ENCODE measurements around the gene ABHD14A. TPM values are rescaled to one million over a fixed set of nuclear protein-coding genes. Genes with fewer than 3 reads are reported as not detected.
"Not testable (repeated sequence)": the region's sequence is repeated elsewhere in the genome, so short reads cannot be mapped to it uniquely, and the experiment has no call there.

Gene ABHD14A
- total RNA-seq, 1 experiment from 2014 or later, result 3.7 TPM

DNA sequence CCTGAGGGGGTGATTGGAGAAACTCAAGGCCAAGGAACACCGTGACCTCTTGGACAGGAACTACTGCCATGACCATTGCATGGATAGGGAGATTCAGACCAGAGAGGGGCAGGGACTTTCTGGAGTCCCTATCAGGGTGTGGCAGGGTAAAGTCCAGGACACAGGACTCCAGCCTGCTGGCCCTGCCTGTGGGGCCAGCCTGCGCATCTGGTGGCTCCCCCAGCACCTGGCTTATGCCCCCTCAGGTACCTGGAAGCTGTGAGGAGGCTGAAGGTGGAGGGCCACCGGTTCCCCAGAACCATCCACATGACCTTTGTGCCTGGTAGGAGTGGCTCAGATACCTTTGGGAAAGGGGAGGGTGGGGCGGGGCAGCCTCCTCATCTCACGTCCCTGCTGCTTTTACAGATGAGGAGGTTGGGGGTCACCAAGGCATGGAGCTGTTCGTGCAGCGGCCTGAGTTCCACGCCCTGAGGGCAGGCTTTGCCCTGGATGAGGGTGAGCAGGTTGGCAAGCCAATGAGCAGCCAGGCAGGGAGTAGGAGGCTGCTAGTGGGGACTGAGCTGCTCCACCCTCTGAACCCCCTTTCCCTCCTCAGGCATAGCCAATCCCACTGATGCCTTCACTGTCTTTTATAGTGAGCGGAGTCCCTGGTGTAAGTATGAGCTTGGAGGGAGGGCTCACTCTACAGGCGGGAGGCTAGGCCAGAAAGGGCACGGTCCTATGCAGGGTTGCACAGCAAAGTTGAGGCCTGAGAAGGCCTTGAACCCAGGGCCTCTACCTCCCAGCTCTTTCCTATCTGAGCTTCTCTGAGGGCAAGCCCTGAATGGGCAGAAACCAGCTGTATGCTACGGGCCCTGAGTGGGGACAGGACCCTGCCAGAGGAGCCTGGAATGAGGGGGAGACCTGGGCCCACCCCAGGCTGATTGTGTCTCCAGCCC is 11.4 kb downstream of the ABHD14A start:
- TF ChIP-seq, protein P1, sequence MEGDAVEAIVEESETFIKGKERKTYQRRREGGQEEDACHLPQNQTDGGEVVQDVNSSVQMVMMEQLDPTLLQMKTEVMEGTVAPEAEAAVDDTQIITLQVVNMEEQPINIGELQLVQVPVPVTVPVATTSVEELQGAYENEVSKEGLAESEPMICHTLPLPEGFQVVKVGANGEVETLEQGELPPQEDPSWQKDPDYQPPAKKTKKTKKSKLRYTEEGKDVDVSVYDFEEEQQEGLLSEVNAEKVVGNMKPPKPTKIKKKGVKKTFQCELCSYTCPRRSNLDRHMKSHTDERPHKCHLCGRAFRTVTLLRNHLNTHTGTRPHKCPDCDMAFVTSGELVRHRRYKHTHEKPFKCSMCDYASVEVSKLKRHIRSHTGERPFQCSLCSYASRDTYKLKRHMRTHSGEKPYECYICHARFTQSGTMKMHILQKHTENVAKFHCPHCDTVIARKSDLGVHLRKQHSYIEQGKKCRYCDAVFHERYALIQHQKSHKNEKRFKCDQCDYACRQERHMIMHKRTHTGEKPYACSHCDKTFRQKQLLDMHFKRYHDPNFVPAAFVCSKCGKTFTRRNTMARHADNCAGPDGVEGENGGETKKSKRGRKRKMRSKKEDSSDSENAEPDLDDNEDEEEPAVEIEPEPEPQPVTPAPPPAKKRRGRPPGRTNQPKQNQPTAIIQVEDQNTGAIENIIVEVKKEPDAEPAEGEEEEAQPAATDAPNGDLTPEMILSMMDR (conservative IDR thresholded peaks at IDR 0.05; ENCODE audit: low read depth, low read length), result no peak
- no peak for TF ChIP-seq EZH2 (IDR thresholded peaks at IDR 0.05; ENCODE audit: borderline replicate concordance, low read depth, low read length, poor library complexity, severe bottlenecking)
- peaks cover 6% of the 10 kb centered on the region for H3K4me1 ChIP-seq (ENCODE audit: insufficient read depth, low read length, poor library complexity, severe bottlenecking)
- H3K9me3 ChIP-seq (ENCODE audit: low read depth, low read length, poor library complexity, severe bottlenecking), result no peaks in the 10 kb centered on the region
- no TSS peak for BruUV-seq (replicated peaks)
- H3K4me3 ChIP-seq (ENCODE audit: low read depth, low read length, poor library complexity, severe bottlenecking), result no peak overlapping the region
- ChIA-PET CTCF (no interaction called here), POLR2A (ENCODE audit: low non-redundant PET) (no interaction called here)
- no peaks in the 10 kb centered on the region for H3K27me3 ChIP-seq (replicated peaks; ENCODE audit: insufficient read depth, low read depth, low read length, poor library complexity)
- intact Hi-C loops (cut with micrococcal nuclease; ENCODE audit: unreplicated experiment), result no loop called here
- DNase-seq (ENCODE audit: low spot score), result no peak
- H3K36me3 ChIP-seq (ENCODE audit: insufficient read depth, low read length, poor library complexity, severe bottlenecking), result no peaks in the 10 kb centered on the region
- H3K27ac ChIP-seq (ENCODE audit: low read depth, low read length, poor library complexity, severe bottlenecking), result no peak overlapping the region

DNA sequence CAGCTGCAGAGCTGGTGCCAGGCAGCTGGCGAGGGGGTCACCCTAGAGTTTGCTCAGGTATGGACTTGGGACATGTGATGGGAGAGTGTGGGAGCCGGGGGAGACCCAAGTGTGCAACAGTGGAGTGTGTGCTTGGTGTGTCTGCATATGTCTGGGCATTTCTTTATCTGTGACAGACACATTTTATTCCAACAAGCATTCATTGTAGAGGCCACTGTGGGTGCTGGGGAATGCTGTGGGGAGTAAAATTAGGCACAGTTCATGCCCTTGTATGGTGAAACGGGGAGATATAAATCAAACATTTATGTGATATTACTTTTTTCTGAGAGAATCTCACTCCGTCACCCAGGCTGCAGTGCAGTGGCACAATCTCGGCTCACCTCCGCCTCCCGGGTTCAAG is 12.7 kb downstream of the ABHD14A start:
- POLR2A ChIA-PET (ENCODE audit: low non-redundant PET), result interaction anchor here (0.5 kb wide), 1 partner anchor 170 kb away, joined by 3 read pairs; no protein-coding TSS in a partner anchor
- H3K27ac ChIP-seq (ENCODE audit: low read depth, low read length, poor library complexity, severe bottlenecking), result no peak overlapping the region
- no peak for DNase-seq (ENCODE audit: low spot score)
- H3K27me3 ChIP-seq (replicated peaks; ENCODE audit: insufficient read depth, low read depth, low read length, poor library complexity), result no peaks in the 10 kb centered on the region
- H3K4me1 ChIP-seq (ENCODE audit: insufficient read depth, low read length, poor library complexity, severe bottlenecking), result peaks cover 6% of the 10 kb centered on the region
- intact Hi-C loops (cut with micrococcal nuclease; ENCODE audit: unreplicated experiment), result no loop called here
- CTCF ChIA-PET, result no interaction called here
- BruUV-seq (replicated peaks), result no TSS peak
- H3K4me3 ChIP-seq (ENCODE audit: low read depth, low read length, poor library complexity, severe bottlenecking), result no peak overlapping the region
- TF ChIP-seq, protein P1 (conservative IDR thresholded peaks at IDR 0.05; ENCODE audit: low read depth, low read length), result no peak
- no peak for TF ChIP-seq EZH2 (IDR thresholded peaks at IDR 0.05; ENCODE audit: borderline replicate concordance, low read depth, low read length, poor library complexity, severe bottlenecking)
- no peaks in the 10 kb centered on the region for H3K9me3 ChIP-seq (ENCODE audit: low read depth, low read length, poor library complexity, severe bottlenecking)
- H3K36me3 ChIP-seq (ENCODE audit: insufficient read depth, low read length, poor library complexity, severe bottlenecking), result peaks cover 9% of the 10 kb centered on the region

DNA sequence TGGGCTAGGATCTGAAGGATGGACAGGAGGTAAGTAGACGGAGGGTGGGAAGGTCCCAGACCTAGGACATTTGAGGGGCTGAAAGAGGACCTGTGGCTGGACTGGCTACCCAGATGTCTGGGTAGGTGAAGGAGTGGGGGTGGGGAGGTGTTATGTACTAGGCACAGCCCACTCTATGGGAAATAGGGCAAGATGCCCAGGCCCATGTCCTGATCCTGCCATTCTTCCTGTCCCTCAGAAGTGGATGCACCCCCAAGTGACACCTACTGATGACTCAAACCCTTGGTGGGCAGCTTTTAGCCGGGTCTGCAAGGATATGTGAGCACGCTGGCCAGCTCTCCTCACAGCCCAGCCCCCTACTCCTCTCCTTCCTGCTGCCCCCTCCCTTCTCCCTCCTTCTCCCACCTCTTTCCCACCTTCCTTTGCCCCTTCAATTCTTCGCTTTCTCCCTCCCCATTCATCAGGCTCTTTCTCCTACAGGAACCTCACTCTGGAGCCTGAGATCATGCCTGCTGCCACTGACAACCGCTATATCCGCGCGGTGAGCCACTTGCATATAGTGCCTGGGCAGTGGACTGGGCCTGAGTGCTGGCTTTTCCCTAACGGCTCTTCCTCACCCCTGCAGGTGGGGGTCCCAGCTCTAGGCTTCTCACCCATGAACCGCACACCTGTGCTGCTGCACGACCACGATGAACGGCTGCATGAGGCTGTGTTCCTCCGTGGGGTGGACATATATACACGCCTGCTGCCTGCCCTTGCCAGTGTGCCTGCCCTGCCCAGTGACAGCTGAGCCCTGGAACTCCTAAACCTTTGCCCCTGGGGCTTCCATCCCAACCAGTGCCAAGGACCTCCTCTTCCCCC is 13.7 kb downstream of the ABHD14A start:
- CTCF ChIA-PET, result no interaction called here
- TF ChIP-seq EZH2 (IDR thresholded peaks at IDR 0.05; ENCODE audit: borderline replicate concordance, low read depth, low read length, poor library complexity, severe bottlenecking), result no peak
- TF ChIP-seq, protein P1 (conservative IDR thresholded peaks at IDR 0.05; ENCODE audit: low read depth, low read length), result no peak
- intact Hi-C loops (cut with micrococcal nuclease; ENCODE audit: unreplicated experiment), result no loop called here
- no peaks in the 10 kb centered on the region for H3K27me3 ChIP-seq (replicated peaks; ENCODE audit: insufficient read depth, low read depth, low read length, poor library complexity)
- no peaks in the 10 kb centered on the region for H3K9me3 ChIP-seq (ENCODE audit: low read depth, low read length, poor library complexity, severe bottlenecking)
- no peak overlapping the region for H3K27ac ChIP-seq (ENCODE audit: low read depth, low read length, poor library complexity, severe bottlenecking)
- DNase-seq (ENCODE audit: low spot score), result no peak
- peaks cover 16% of the 10 kb centered on the region for H3K36me3 ChIP-seq (ENCODE audit: insufficient read depth, low read length, poor library complexity, severe bottlenecking)
- POLR2A ChIA-PET (ENCODE audit: low non-redundant PET), result no interaction called here
- no peak overlapping the region for H3K4me3 ChIP-seq (ENCODE audit: low read depth, low read length, poor library complexity, severe bottlenecking)
- no TSS peak for BruUV-seq (replicated peaks)
- H3K4me1 ChIP-seq (ENCODE audit: insufficient read depth, low read length, poor library complexity, severe bottlenecking), result no peaks in the 10 kb centered on the region

DNA sequence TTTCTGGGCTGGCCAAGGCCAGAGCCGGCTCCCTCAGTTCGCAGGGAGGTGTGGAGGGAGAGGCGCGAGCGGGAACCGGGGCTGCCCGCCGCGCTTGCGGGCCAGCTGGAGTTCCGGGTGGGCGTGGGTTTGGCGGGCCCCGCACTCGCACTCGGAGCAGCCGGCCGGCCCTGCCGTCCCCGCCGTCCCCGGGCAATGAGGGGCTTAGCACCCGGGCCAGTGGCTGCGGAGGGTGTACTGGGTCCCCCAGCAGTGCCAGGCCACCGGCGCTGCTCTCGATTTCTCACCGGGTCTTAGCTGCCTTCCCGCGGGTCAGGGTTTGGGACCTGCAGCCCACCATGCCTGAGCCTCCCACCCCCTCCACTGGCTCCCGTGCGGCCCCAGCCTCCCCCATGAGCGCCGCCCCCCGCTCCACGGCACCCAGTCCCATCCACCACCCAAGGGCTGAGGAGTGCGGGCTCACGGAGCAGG is 15.7 kb downstream of the ABHD14A start:
- H3K9me3 ChIP-seq (ENCODE audit: low read depth, low read length, poor library complexity, severe bottlenecking); H3K4me3 ChIP-seq (ENCODE audit: low read depth, low read length, poor library complexity, severe bottlenecking); CTCF ChIA-PET; H3K27me3 ChIP-seq (replicated peaks; ENCODE audit: insufficient read depth, low read depth, low read length, poor library complexity); intact Hi-C loops (cut with micrococcal nuclease; ENCODE audit: unreplicated experiment); H3K27ac ChIP-seq (ENCODE audit: low read depth, low read length, poor library complexity, severe bottlenecking); H3K4me1 ChIP-seq (ENCODE audit: insufficient read depth, low read length, poor library complexity, severe bottlenecking); BruUV-seq (replicated peaks); DNase-seq (ENCODE audit: low spot score): not testable (repeated sequence)
- POLR2A ChIA-PET (ENCODE audit: low non-redundant PET), result interaction anchor here (0.6 kb wide), 1 partner anchor 24 kb away, joined by 3 read pairs; no protein-coding TSS in a partner anchor
- peaks cover 32% of the 10 kb centered on the region for H3K36me3 ChIP-seq (ENCODE audit: insufficient read depth, low read length, poor library complexity, severe bottlenecking)
